NK-92 treated with Interleukin-12 subunit alpha and Interleukin-12 subunit beta, amount 100 ng/mL, for 24 hours (cell line): Measurements from ENCODE around the gene WDR93.

Experiments
- DNase-seq: peaks from one replicate; lab custom pipeline; 2025; lab: John Stamatoyannopoulos, UW

WDR93 gene

DNA sequence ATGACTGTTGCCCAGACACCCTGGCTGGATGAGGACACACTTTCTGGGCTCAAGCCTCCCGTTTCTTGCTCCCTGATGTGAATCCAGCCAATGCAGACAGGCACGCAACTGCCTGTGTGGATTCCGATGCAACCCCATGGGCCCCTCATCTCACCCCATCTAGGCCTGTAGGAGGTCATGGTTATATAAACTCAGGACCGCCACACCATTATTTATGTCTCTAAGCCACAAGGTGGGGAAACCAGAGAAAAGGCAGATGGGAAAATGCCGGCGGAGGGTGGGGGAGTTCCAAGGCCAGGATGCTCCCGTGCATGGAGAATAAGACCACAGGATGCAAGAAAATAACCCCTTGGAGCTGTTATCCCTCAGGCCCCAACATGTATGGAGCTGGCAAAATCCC is 58.4 kb downstream of the WDR93 start:
- no peak for DNase-seq

DNA sequence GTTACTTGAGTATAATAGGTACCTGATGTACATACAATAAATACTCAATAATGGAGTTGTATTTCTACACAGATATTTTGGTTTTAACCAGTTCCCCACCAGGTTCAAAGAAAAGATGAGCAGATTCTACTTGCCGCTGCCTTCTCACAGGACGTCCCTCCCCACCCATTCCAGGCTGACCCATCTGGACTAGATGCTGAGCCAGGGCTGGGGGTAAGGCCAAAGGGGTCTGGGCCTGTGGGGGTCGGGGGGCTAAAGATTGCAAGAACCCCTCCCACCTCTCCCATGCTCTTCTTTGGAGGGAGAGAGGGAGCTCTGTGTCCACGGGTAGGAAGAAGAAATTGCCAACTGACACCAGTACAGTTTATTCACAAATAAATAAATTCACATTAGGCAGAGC is 58.9 kb downstream of the WDR93 start:
- no peak for DNase-seq

DNA sequence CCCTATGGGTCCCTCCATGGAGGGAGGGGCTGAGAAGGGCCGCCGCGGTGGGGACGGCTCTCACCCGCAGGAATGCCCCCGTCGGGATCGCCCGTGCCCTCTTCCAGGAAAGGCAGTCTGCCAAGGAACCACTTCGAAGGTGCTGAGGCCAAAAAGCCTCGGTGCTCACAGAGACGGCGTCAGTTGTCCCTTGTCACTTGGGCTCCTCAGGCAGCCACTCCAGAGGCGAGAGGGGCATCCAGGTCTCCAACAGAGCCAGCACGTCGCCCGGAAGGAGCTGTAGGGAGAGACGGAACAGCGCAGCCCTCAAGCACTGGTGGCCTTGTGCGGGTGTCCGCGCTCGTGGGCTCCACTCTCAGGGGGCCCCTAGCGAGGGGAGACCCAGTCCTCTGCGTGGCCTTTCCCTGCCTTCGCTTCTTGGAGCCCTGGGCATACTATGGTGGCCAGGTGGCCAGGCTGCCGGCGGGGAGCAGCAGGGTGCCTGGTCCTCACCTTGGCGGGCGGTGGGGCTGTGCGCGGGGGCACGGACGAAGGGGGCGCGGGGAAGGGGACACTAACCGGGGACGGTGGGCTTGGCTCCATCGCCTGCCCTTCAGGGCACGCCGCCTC is 59.4 kb downstream of the WDR93 start:
- DNase-seq, result no peak

DNA sequence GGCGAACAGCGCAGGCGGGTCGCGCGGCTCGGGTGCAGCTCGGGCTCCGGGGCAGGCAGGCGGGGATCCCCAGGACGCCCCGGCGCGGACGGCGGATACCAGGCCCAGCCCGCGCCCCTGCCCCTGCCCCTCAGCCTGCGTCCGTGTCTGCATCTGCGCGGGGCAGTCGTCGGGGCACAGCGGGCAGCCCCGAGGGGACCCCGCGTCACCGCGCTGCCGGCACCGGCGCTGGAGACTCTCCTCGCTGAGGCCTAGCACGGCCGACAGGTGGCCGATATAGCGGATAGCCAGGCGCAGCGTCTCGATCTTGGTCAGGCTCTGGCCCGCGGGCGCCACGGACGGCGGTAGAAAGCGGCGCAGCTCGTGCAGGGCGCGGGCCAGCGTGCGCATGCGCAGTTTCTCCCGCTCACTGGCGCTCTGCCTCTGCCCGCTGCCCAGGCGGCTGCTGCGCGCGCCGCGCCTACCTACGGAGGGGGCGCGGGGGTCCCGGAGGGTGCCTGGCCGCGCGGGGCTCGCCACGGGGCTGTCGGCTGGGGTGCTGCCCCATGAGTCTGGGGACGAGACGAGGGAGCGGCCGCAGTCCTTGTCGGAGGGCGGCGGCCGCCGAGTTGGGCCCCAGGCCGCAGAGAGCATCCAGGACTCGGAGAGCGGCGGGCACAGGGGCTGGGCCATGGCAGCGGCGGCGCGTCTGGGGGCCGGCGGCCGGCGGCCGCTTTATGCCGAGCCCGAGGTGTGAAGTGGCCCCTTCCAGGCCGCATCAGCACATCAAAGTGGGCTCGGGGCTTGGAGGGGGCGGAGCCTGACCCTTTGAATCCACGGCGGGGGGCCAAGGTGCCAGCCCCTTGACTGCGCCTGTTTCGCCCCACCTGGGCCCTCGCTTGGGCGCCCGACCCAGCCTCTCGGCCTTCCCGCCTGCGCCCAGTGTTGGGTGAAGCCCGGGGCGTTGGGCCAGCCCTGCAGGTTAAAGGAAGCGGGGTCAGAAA is 60.2 kb downstream of the WDR93 start, which contains the start of gene MESP1:
Gene MESP1, minus strand, starts transcription at position 690 of the 983 bp plus-strand sequence. Its CDS starts 18 bp downstream, at position 672.
- peak; percentile 90 for DNase-seq

DNA sequence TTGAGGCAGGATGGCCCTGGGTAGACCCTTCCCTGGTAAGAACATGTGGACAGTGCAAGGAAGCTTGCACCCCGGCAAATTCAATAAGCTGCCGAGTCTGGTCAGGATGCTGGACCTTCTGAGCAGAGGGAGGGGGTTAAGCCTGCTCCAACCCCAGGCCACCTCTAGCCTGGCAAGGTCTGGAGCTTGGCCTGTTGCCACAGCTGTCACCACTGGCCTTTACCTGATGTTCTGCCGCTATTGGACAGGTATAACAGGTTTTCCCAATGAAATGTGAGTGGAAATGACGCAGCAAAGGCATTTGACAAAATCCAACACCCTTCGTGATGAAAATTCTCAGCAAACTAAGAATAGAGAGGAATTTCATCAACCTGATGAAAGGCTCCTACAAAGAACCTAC is 61.1 kb downstream of the WDR93 start:
- no peak for DNase-seq

DNA sequence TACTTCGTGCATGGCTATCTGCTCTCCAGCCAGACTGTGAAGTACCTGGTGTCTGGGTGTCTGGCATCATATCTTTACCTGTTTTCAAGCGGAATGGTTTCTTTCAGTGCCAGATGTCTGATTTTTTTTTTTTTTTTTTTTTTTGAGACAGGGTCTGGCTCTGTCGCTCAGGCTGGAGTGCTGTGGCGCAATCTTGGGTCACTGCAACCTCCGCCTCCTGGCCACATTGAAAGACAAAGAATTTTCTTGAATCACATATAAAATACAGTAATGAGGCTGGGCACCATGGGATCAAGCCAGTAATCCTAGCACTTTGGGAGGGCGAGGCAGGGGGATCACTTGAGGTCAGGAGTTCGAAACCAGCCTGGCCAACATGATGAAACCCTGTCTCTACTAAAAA is 63.2 kb downstream of the WDR93 start:
- no peak for DNase-seq

DNA sequence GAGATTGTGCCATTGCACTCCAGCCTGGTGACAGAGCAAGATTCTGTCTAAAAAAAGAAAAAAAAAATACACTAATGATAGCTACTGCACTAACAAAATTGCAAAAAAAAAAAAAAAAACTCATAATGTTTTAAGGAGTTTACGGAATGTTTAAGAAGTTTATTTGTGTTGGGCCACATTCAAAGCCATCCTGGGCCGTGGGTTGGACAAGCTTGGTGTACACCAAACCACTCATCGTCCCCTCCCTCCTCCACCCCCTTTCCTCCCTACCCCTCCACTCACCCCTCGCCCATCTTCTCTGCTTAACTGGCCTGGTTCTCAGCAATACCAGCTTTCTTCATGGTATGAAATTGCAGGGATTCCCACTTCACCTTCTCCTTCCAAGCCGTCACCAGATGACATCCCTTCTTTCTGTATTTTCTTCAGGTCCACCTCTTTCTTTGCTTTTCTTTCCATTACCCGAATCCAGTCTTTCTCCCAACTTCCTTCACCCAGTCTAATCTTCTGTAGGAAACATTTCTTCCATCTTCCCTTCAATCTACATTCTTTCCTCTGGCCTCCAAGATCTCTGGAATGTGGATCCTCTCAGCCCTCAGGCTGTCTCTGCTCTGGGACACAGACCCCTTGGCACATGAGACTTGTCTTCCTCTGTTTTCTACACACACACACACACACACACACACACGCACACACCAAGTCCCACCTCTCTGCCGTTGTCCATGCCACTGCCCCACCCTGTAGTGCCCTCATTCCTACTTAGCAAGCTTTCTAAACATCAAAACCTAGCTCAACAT is 63.9 kb downstream of the WDR93 start:
- DNase-seq, result no peak

DNA sequence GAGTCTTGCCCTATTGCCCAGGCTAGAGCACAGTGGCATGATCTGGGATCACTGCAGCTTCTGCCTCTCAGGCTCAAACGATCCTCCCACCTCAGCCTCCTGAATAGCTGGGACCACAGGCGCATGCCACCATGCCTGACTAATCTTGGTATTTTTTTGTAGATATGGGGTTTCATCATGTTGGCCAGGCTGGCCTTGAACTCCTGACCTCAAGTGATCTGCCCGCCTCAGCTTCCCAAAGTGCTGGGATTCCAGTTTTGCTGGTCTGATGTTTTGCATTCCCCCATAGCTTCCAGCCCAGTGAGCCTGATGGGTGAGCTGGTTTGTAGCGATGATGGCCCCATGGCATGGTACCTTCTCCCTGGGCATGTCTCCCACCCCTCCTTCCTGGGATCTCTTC is 65.1 kb downstream of the WDR93 start:
- no peak for DNase-seq

DNA sequence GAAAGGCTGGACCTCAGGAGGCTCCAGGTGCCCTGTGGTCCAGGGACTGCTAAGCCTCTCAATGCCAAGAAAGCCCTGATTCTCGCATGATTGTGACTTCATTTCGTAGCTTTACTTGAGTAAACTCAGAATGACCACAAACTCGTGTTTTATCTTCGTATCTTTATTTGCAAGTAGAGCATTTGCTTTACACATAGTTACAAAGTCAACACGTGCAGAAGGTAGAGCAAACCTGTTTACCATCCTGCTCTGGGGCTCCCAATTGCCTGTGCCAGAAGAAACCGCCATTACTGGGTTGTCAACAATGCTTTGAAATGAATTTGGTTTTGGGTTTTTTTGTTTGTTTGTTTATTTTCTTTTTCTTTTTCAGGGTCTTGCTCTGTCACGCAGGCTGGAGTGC is 66.3 kb downstream of the WDR93 start:
- DNase-seq, result no peak

DNA sequence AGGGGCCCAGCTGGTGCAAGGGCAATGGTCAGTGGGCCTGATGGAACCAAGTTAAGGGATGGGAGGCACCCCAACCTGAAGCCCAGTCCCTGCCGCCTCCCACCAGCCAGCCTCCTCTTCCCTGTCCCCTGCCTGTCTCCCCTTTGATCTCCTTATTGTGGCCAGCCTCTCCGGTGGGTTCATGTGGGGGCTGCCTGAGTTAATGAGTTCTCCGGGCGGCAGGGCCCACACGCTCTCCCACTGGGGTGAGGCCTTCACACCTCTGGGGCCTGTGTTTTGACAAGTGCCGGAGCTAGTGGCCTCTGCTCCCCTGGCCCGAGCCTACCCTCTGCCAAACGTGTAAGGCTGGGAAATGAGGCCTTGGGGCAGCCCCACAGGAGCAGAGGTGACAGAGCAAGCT is 67.7 kb downstream of the WDR93 start:
- no peak for DNase-seq

DNA sequence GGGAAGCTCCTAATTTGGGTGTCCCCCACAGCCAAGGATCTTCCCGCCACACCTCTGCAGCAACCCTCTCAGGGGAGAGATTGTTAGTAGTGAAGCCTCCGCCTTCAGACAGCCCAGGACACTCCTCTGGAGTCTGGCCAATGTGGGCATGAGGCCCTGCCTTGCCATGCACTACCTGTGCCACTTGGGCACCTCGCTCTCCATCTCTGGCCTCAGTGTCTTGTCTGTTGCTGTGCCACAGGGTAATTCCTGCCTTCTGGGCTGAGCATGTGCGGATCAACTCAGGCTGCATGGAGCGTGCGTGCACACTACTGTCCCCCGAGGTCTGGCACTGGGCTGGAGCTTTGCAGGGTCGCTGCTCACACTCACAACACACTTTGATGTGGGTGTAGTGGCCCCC is 68.4 kb downstream of the WDR93 start:
- no peak for DNase-seq

DNA sequence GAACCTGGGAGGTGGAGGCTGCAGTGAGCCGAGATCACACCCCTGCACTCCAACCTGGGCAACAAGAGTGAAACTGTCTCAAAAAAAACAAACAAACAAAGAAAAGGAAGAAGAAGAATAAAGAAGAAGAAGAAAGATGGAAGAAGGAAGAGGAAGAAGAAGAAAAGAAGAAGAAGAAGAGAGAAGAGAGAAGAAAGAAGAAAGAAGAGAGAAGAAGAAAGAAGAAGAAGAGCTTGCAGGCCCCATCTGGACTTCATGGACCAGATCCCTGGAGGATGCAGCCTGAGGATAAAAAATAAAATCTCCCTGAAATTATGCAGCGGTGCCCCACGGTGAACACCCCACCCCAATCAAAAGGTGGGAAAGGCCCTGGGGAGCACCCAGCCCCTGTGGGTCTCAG is 69.2 kb downstream of the WDR93 start:
- DNase-seq, result no peak

DNA sequence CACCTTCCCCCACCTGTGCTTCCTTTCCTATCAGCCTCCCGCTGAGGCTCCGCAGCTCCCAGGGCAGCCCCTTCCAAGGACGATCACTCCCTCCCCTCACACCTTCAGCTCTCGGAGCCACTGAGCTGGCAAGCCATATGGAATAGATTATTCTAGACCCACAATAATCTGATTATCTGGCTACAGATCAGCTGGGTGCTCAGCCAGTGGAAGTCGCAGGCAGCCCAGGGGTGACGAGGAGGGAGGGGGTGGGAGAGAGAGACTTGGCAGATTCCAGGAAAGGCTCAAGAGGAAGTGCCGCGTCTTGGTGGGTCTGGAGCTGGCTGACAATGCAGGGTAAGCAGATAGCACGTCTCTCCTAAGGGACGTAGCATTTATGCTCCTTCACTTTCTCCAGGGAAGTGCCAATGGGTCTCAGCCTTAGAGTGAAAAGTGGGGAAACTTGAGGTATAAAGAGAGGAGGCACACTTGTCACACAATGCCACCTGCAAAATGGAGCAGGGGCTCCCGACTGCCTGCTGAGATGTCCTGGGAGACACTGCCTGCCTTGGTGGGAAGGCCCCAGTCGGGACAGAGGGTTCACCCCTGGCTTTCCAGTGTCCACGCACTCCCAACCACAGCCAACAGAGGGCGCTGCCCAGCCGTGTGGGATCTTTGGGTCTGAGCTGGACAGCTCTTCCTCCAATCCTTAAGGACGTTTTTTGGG is 69.8 kb downstream of the WDR93 start:
- DNase-seq, result peak; percentile 34

DNA sequence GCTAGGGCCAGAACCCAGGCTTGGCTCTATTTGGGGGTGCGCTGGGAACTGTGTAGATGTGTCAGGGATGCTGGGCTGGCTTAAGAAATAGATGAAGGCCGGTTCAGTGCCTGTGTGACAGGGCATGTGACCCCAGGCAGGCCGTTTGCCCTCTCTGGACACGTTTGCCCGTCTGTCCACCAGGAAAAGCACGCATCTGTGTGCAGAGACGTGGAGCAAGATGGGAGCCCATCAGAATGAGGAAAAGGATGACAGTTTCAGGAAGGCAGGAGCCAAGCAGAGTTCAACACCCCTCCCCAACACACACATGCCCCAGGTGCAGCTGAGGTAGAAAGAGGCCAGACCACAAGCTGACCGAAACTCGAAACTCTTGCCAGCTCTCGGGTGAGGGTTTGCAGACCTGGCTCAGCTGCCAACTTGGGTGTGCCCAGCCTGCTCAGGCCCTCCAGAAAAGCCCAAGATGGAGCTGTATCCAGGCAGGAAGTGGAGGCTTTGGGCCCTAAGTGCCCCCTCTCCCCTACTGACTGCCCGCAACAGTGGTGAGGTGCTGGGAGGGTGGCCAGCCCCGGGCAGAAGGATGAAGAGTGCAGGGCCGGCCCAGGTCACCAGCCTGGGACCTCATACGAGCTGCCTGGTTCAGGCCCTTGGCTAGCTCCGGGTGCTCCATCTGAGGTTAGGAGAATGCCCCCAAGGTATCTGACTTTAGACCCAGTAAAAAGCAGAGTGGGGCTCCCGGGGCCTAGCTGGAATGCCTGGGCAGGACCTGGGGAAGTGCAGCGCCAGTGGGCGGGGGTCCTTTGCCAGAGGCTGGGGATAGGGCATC is 70.6 kb downstream of the WDR93 start:
- no peak for DNase-seq

DNA sequence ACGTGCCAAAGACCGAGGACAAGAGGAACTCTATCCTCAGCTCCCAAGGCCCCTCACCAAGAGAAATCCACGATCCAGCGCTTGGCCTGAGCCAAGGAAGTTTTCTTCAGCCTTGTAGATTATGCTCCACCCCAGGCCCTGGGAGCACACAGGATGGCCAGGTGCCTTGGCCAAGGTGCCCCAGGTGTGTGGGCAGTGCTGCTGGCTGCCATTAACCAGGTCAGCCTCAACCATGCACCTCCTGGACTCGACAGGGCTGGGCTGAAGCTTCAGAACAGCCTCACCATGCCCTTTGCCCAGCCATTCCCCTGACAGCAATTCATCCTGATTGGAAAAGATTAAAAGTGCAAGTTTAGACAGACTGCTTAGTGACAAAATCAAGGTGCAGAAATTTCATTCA is 71.3 kb downstream of the WDR93 start:
- DNase-seq, result no peak

DNA sequence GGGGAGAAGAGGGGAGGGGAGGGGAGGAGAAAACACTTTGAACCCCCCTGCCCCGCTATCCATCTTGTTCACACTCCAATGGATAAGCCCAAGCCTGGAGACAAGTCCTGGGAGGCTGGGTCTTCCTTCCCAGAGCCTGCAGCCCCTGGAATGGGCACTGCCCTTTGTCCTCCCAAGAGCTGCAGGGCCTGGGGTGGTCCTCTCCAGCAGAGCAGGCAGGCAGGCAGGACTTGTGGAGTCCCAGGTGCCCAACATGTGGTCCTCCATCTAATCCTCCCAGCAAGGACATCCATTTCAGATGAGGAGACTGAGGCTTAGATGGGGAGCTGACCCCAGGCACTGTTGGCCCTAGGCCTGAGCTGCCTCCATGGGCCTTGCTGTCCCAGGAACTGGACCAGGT is 75.1 kb downstream of the WDR93 start:
- no peak for DNase-seq

DNA sequence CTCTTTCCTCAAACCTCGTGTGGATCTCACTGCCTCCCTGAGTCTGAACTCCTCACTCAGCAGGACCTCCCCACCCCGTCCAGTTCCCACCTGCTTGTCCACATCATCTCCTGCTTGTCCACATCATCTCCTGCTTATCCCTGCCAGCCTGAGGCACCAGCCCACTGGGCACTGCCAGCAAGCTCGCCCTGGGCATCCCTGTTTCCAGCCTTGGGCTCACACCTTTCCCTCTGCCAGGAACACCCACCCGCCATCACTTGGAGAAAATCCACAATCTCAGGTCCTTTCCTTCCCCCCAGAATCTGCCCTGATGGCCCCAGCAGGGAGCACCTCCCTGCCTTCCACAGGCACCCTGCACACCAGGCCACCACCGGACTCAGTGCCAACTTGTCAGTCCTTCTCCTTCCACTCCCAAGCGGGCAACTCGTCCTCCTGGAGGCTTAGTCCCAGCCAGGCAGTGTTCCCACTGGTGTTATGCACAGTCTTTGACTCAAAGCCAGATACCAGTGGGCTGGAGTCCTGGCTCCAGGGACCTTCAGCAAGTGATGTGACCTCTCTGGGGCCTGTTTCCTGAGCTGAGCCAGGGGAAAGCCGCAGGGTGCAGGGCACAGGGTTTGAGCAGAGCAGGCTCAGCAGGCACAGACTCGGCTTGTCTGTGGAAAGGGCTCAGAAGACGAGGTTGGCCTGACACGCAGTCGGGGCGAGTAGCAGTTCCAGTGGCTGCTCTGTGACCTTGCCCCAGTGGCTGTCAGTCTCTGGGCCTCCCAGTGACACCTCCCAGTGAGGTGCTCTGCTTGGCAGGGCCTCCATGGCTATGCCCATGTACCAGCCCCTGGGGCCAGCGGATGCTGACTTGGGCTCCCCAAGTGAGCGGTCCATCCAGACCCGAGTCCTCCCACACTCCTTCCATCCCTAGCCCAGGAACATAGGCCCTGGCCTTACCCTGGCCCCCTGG is 76.0 kb downstream of the WDR93 start:
- DNase-seq, result no peak

DNA sequence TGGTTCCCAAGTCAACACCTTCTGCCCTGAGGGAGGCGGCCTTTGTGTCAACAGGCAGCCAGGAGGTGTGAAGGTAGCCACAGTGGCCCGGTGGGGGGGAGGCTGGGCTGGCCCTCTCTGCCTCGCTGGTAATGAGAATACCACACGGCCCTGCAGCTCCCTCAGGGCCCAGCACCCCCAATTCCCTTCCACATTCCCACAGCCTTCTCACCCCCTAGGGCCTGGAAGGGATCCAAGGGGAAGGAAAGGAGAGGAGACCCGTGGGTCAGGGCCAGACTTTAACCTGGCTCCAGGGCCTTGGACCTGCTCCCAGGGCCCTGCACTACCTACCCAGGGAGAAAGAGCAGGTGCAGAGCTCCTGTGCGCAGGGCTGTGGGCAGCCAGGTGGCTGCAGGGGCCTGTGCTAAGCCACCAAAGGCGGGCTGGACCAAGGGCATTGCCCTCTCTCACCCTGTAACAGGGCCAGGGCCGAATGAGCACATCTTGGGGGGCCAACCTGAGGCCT is 76.9 kb downstream of the WDR93 start:
- no peak for DNase-seq

DNA sequence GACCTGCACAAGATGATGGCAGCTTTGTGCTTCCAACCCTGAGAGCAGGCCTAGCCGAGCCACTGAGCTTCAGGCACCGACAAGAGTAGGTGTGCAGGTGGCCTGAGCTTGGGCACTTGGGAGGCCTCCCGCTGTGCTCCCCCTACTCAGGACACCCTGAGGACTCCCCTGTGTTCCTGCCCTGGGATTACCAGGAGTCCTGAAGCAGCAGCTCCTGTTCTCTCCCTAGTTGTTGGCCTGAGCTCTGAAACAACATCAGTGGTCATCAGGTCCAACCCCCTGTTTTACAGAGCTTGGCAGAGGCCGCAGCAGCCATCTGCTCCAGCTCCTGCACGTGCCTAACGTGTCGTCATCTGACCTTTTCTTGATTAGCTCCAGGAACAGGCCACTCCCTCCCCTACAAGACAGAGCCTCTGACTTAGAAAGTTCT is 77.5 kb downstream of the WDR93 start:
- no peak for DNase-seq

DNA sequence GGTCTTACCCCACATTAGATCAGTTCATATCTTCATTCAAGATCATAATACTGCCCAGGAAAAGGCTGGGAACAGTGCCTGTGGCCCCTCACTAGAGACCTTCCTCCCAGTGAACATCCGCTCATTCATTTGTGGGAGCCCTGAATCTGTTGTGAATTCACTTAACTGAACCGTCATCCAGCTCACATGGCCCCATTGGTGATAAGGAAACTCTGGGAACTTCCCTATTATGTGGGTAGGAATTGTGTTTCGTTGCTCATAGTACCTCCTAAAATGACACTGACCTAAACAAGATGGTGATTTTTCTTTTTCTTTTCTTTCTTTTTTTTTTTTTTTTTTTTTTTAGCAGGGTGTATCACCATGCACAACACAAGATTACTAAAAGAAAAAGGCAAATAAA is 78.8 kb downstream of the WDR93 start:
- DNase-seq, result no peak
